ENCODE measurements around the gene ATP8A2.

ATP8A2 gene

GRCh38 chr13:25384758-25385410, 13.1 kb downstream of the ATP8A2 start:
- DNase-seq, result no peak

GRCh38 chr13:25391932-25392331, 20.2 kb downstream of the ATP8A2 start:
- no peak for DNase-seq

GRCh38 chr13:25394402-25395060, 22.8 kb downstream of the ATP8A2 start:
- no peak for DNase-seq

- no peak for DNase-seq
Observed at GRCh38 chr13:25397763-25398162, 26.0 kb downstream of the ATP8A2 start.

GRCh38 chr13:25400925-25401324, 29.2 kb downstream of the ATP8A2 start:
- DNase-seq, result no peak

- DNase-seq, result no peak
Observed at GRCh38 chr13:25401958-25402357, 30.2 kb downstream of the ATP8A2 start.

GRCh38 chr13:25406377-25406776, 34.6 kb downstream of the ATP8A2 start:
- DNase-seq, result peak in 1 of 2 experiments; percentile 0

GRCh38 chr13:25409938-25410337, 38.2 kb downstream of the ATP8A2 start:
- no peak for DNase-seq

GRCh38 chr13:25415241-25415640, 43.5 kb downstream of the ATP8A2 start:
- peak; percentile 51 to 63 for DNase-seq

- no peak for DNase-seq
Observed at GRCh38 chr13:25417535-25417934, 45.8 kb downstream of the ATP8A2 start.

- DNase-seq, result no peak
Observed at GRCh38 chr13:25420161-25420560, 48.4 kb downstream of the ATP8A2 start.

GRCh38 chr13:25421612-25422011, 49.8 kb downstream of the ATP8A2 start:
- no peak for DNase-seq

- no peak for DNase-seq
Observed at GRCh38 chr13:25422153-25422552, 50.4 kb downstream of the ATP8A2 start.

GRCh38 chr13:25423831-25424230, 52.1 kb downstream of the ATP8A2 start:
- DNase-seq, result no peak

- DNase-seq, result no peak
Observed at GRCh38 chr13:25429466-25429865, 57.7 kb downstream of the ATP8A2 start.

GRCh38 chr13:25432691-25433090, 60.9 kb downstream of the ATP8A2 start:
- DNase-seq, result no peak

GRCh38 chr13:25440061-25440460, 68.3 kb downstream of the ATP8A2 start:
- DNase-seq, result peak; percentile 60 to 74

- no peak for DNase-seq
Observed at GRCh38 chr13:25446261-25446660, 74.5 kb downstream of the ATP8A2 start.

GRCh38 chr13:25447396-25447795, 75.6 kb downstream of the ATP8A2 start:
- DNase-seq, result no peak

- no peak for DNase-seq
Observed at GRCh38 chr13:25453850-25454365, 82.1 kb downstream of the ATP8A2 start.

GRCh38 chr13:25455146-25455545, 83.4 kb downstream of the ATP8A2 start:
- no peak for DNase-seq

- DNase-seq, result no peak
Observed at GRCh38 chr13:25457566-25457965, 85.8 kb downstream of the ATP8A2 start.

GRCh38 chr13:25462301-25463125, 90.7 kb downstream of the ATP8A2 start:
- no peak for DNase-seq

- DNase-seq, result no peak
Observed at GRCh38 chr13:25463496-25463895, 91.7 kb downstream of the ATP8A2 start.
